GM12875 (cell line): ENCODE data around the gene FRAT2.

ENCODE experiments used
- H3K4me3 ChIP-seq: one replicate; pipeline ENCODE4 v1.5.1; 2011; ENCODE audit warnings: low read depth, low read length, control low read depth
- CTCF ChIP-seq: IDR thresholded peaks from 2 replicates; pipeline ENCODE4 v1.5.1; 2011; ENCODE audit warnings: low read depth, mild to moderate bottlenecking, control low read depth, inconsistent platforms, low read length, moderate library complexity, borderline replicate concordance; ENCODE audit not compliant: insufficient read depth

FRAT2 gene

GRCh38 chr10:97341416-97341815 lies 6.9 kb upstream of the FRAT2 start:
- H3K4me3 ChIP-seq = no peak overlapping the region
- no peak for TF ChIP-seq CTCF

GRCh38 chr10:97338041-97338440 lies 3.5 kb upstream of the FRAT2 start:
- no peak for TF ChIP-seq CTCF
- no peak overlapping the region for H3K4me3 ChIP-seq

GRCh38 chr10:97336942-97337831 lies 2.7 kb upstream of the FRAT2 start:
- no peak overlapping the region for H3K4me3 ChIP-seq
- TF ChIP-seq CTCF = no peak

GRCh38 chr10:97336446-97336845 lies 1.9 kb upstream of the FRAT2 start:
- no peak for TF ChIP-seq CTCF
- H3K4me3 ChIP-seq = no peak overlapping the region

- TF ChIP-seq CTCF = no peak
- H3K4me3 ChIP-seq = no peak overlapping the region
Measured at GRCh38 chr10:97336006-97336405, 1.5 kb upstream of the FRAT2 start.

- TF ChIP-seq CTCF = no peak
- peak overlapping the region; percentile 77 for H3K4me3 ChIP-seq
Measured at GRCh38 chr10:97335188-97335619, 675 bp upstream of the FRAT2 start.
